Islet of Langerhans (tissue), 1 donor: Measurements from ENCODE around the gene PROZ.

Source experiments
- FAIRE-seq: peaks from one replicate; lab custom pipeline; 2011; peaks lifted over from hg19 to GRCh38; lab: Jason Lieb, UNC

Gene PROZ

DNA sequence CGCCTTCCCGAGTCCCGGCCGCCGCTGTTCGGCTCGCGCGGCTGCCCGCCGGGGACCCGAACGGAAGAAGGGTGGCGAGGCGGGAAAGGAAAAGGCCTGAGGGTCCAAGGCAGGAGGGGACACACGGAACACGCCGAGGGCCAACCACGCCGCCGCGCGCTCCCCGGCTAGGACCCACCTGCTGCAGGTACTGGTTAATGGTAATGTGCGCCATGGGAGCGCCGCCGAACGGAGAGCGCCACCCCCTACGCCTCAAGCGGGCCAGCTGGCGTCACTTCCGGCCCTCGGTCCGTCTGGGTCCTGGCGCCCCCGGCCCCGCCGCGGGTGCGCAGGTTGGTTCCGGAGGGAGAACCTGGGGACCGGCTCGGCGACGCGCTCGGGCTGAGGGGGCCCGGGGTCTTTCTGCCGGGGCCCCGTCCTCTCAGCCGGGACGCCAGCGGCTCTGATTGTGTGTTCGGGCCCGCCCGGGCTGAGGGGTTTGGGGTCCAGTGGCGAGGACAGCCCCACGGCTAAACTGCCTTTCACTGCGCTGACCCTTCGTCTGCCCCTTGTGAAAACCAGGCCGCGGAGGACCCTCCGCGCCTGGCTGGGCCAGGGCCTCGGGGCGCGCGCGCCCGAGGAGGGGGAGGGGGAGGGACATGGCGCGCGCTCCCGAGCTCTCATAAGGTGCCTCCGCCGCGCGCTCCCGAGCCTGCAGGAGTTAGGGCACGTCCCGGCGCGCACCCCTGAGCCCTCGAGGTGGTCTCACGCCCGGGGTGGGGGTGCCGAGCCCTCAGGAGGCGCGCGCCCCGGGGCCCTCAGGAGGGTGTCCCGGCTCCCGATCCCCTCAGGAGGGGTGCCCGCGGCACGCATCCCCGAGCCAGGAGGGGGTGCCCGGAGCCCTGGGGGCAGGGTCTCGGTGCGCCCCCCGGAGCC lies 50.2 kb downstream of the PROZ start, which contains the start of gene PCID2:
Gene PCID2, minus strand, starts transcription at position 249 of the 915 bp plus-strand sequence. Its CDS starts 35 bp downstream, at position 214.
- FAIRE-seq: no peak

- no peak for FAIRE-seq
Measured at GRCh38 chr13:113209336-113209758, 50.9 kb downstream of the PROZ start, which contains the start of gene CUL4A. CUL4A (plus strand) TSS chr13:113209613; CDS start chr13:113209628, 15 bp downstream.

- FAIRE-seq: no peak
Measured at GRCh38 chr13:113209759-113210421, 51.4 kb downstream of the PROZ start.

GRCh38 chr13:113210833-113211232 lies 52.4 kb downstream of the PROZ start:
- no peak for FAIRE-seq

DNA sequence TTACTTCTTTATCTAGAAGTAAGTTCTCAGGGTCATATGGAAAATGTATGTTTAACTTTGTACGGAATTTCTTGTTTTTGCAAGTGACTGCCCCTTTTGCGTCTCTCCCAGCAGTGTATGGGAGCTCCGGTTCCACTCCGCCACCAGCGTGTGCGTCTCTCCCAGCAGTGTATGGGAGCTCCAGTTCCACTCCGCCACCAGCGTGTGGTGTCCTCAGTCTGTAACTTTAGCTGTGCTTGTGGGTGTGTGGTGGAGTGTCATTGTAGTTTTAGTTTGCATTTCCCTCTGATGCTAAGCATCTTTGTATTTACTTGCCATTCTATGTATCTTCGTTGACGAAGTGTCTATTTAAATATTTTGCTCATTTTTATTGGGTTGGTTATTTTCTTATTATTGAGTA lies 53.3 kb downstream of the PROZ start:
- no peak for FAIRE-seq

DNA sequence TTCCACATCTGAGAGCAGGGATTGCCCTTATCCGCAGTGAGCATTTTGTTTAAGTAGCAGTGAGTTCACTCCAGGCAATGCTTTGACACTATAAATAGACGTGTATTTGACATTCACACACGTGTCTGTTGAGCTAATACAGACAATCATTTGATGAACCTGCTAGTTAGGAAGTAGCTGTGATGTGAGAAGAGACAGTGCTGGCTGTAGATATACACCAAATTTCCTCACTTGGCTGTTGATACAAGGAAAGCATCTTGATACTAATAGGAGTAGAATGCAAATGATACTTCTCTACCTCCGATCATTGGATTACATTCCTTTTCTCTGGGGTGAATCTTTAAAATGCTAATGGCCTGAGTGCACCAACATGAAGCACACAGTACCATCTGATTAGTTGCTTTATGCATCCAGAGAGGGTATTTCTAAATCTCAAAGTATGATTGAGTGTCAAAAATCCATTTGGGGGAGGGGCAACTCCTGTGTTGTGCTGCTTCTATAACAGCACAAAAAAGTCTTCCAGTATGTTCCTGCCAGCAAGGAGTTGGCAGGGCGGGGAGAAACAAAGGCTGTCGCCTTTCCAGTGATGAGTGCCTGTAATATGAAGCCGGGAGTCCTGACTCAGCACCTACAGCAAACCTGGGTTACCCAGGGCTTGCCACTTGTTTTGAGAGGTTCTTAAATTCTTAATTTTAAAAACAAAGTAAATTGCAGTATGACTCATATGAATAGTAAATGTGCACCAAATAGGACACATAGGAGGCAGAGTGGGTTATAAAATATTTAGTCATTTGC lies 58.0 kb downstream of the PROZ start:
- FAIRE-seq: peak; percentile 90

GRCh38 chr13:113218586-113218985 lies 60.1 kb downstream of the PROZ start:
- no peak for FAIRE-seq

GRCh38 chr13:113219256-113219940 lies 61.0 kb downstream of the PROZ start:
- no peak for FAIRE-seq

DNA sequence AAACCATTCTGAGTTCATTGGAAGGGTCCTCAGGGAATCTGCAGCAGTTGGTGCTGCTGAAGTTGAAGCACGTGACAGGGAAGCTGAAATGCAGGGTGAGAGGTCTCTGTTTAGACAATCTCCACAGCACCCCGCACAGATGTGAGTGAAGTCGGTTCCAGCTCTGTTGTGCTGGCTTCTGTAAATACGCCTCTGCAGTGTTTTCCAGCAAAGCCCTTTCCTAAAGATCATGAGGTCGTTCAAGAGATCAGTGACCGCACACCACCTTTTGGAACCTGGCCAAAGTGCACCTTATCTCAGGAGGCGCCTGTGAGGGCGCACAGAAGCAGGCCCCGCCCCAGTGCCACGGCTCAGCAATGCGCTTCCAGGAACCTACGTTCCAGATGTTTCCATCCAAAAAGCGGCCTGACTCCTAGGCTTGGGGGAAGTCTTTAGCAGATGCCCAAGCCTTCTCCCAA lies 61.7 kb downstream of the PROZ start:
- FAIRE-seq: no peak

GRCh38 chr13:113220877-113221276 lies 62.4 kb downstream of the PROZ start:
- no peak for FAIRE-seq
